NT2/D1 (cell line): ENCODE results near the gene FAM117A.

ENCODE experiments used
- SUZ12 ChIP-seq: IDR thresholded peaks from 2 replicates; pipeline ENCODE4 v1.6.1; 2011; ENCODE audit not compliant: insufficient read length, insufficient read depth; ENCODE audit errors: extremely low read depth
- YY1 ChIP-seq: IDR thresholded peaks from 2 replicates; pipeline ENCODE4 v1.6.1; 2011; ENCODE audit not compliant: insufficient read length, insufficient read depth
- ZNF274 ChIP-seq: IDR thresholded peaks from 2 replicates; pipeline ENCODE4 v1.6.1; 2011; ENCODE audit warnings: mild to moderate bottlenecking, low read depth, low read length

- TF ChIP-seq ZNF274: no peak
- TF ChIP-seq YY1: no peak
- no peak for TF ChIP-seq SUZ12
These were observed 72.8 kb downstream of the FAM117A start for GRCh38 chr17:49691086-49691676.
